ENCODE measurements around the gene PIGP. TPM values are rescaled to one million over a fixed set of nuclear protein-coding genes. Genes with fewer than 3 reads are reported as not detected.

PIGP gene
- total and polyA plus RNA-seq, 10 donors, result 9.2 to 26.0 (median 16.8) TPM

- TF ChIP-seq CTCF (IDR thresholded peaks at IDR 0.05 in 8 of 11, conservative IDR thresholded peaks at IDR 0.05 in 3 of 11) (no peak), POLR2A (IDR thresholded peaks at IDR 0.05) (no peak), POLR2AphosphoS5 (IDR thresholded peaks at IDR 0.05) (no peak)
- Histone ChIP-seq H3K27ac (no peak overlapping the region), H3K36me3 (no peaks in the 10 kb centered on the region), H3K27me3 (replicated peaks in 1 of 7) (no peaks in the 10 kb centered on the region), H3K4me3 (no peak overlapping the region), H3K4me1 (peaks cover 14 to 51% (median 28%) of the 10 kb centered on the region in 6 donors), H3K9me3 (peaks cover 0 to 16% (median 6%) of the 10 kb centered on the region in 8 donors)
- intact Hi-C loops (cut with DNase I; ENCODE audit: low total_unique reads), result no loop called here
- 91 to 99% (median 96%) methylated on average over 4 of the region's 4 CpGs for WGBS, 5 donors
- DNase-seq, result no peak
Observed at GRCh38 chr21:37076087-37076850, 3.4 kb upstream of the PIGP start.

- WGBS, 5 donors, result 92 to 99% (median 95%) methylated on average over 4 of the region's 4 CpGs
- DNase-seq, result no peak
- intact Hi-C loops (cut with DNase I; ENCODE audit: low total_unique reads), result no loop called here
Observed at GRCh38 chr21:37075214-37075770, 2.4 kb upstream of the PIGP start.

GRCh38 chr21:37074546-37074945 is 1.7 kb upstream of the PIGP start:
- no peak for DNase-seq
- intact Hi-C loops (cut with DNase I; ENCODE audit: low total_unique reads), result no loop called here
- Histone ChIP-seq H3K36me3 (peaks cover 0 to 8% (median 0%) of the 10 kb centered on the region in 6 donors), H3K27ac (peak overlapping the region in 5 of 8 donors; percentile 97 to 98 (median 98)), H3K4me1 (peaks cover 11 to 67% (median 31%) of the 10 kb centered on the region in 6 donors), H3K4me3 (peak overlapping the region; percentile 79 to 96 (median 94)), H3K27me3 (replicated peaks in 1 of 7) (no peaks in the 10 kb centered on the region), H3K9me3 (peaks cover 0 to 11% (median 5%) of the 10 kb centered on the region in 8 donors)
- TF ChIP-seq POLR2A (IDR thresholded peaks at IDR 0.05) (no peak), POLR2AphosphoS5 (IDR thresholded peaks at IDR 0.05) (no peak), CTCF (IDR thresholded peaks at IDR 0.05 in 8 of 11, conservative IDR thresholded peaks at IDR 0.05 in 3 of 11) (no peak)
- WGBS, 5 donors, result 36 to 59% (median 46%) methylated on average over 9 of the region's 9 CpGs

More at GRCh38 chr21:37075214-37075770, 2.4 kb upstream of the PIGP start:
- H3K27ac ChIP-seq, result no peak overlapping the region
- H3K36me3 ChIP-seq, result peaks cover 0 to under 1% (median 0%) of the 10 kb centered on the region in 6 donors
- H3K4me1 ChIP-seq, result peaks cover 11 to 61% (median 31%) of the 10 kb centered on the region in 6 donors
- TF ChIP-seq CTCF (IDR thresholded peaks at IDR 0.05 in 8 of 11, conservative IDR thresholded peaks at IDR 0.05 in 3 of 11), result no peak
- TF ChIP-seq POLR2AphosphoS5 (IDR thresholded peaks at IDR 0.05), result no peak
- no peak for TF ChIP-seq POLR2A (IDR thresholded peaks at IDR 0.05)
- H3K9me3 ChIP-seq, result peaks cover 0 to 16% (median 6%) of the 10 kb centered on the region in 8 donors
- H3K4me3 ChIP-seq, result no peak overlapping the region
- H3K27me3 ChIP-seq (replicated peaks in 1 of 7), result no peaks in the 10 kb centered on the region

- H3K27me3 ChIP-seq (replicated peaks in 1 of 7), result no peaks in the 10 kb centered on the region
- H3K9me3 ChIP-seq, result peaks cover 0 to 7% (median 2%) of the 10 kb centered on the region in 8 donors
- DNase-seq, result no peak
- peak overlapping the region in 7 of 8 donors; percentile 94 to 98 (median 98) for H3K27ac ChIP-seq
- 3 to 12% (median 5%) methylated on average over 13 of the region's 13 CpGs for WGBS, 5 donors
- peak overlapping the region; percentile 79 to 96 (median 94) for H3K4me3 ChIP-seq
- H3K4me1 ChIP-seq, result peaks cover 11 to 67% (median 31%) of the 10 kb centered on the region in 6 donors
- intact Hi-C loops (cut with DNase I; ENCODE audit: low total_unique reads), result no loop called here
- no peak for TF ChIP-seq POLR2AphosphoS5 (IDR thresholded peaks at IDR 0.05)
- TF ChIP-seq POLR2A (IDR thresholded peaks at IDR 0.05), result no peak
- no peak for TF ChIP-seq CTCF (IDR thresholded peaks at IDR 0.05 in 8 of 11, conservative IDR thresholded peaks at IDR 0.05 in 3 of 11)
- peaks cover 0 to 12% (median 0%) of the 10 kb centered on the region in 6 donors for H3K36me3 ChIP-seq
Observed at GRCh38 chr21:37074197-37074510, 1.3 kb upstream of the PIGP start.

All from spleen (tissue), 11 donors.